A549 (cell line): ENCODE data around the gene DYNC1I2.

Source experiments
- CTCF ChIP-seq: fragments of >200 bp; sonication (Bioruptor Twin); formaldehyde crosslinking; IDR thresholded peaks from 3 replicates; pipeline ENCODE4 v1.5.1; 2016
- MAZ ChIP-seq: fragments of 150-350 bp; IDR thresholded peaks from 2 replicates; pipeline ENCODE4 v1.6.1; 2014; ENCODE audit warnings: antibody characterized with exemption, low read depth, low read length, borderline replicate concordance
- POLR2A ChIP-seq: IDR thresholded peaks from 2 replicates; pipeline ENCODE4 v1.6.1; 2012; ENCODE audit warnings: mild to moderate bottlenecking, low read length
- POLR2AphosphoS2 ChIP-seq: conservative IDR thresholded peaks from 2 replicates; pipeline ENCODE4 v1.6.1; 2012; ENCODE audit warnings: low read length, improper control_type of control experiment, inconsistent platforms
- RAD21 ChIP-seq, 2 experiments: fragments of >200 bp in 1 of 2; sonication (Bioruptor Twin) in 1 of 2; formaldehyde crosslinking in 1 of 2; IDR thresholded peaks in 1 of 2; conservative IDR thresholded peaks in 1 of 2; 2 replicates in 1 of 2; 3 replicates in 1 of 2; pipeline ENCODE4 v1.6.1; 2012 to 2018; ENCODE audit warnings: inconsistent platforms in 1 of 2
- RCOR1 ChIP-seq: fragments of 150-350 bp; IDR thresholded peaks from 2 replicates; pipeline ENCODE4 v1.6.1; 2014; ENCODE audit warnings: antibody characterized with exemption, low read length, low read depth

- TF ChIP-seq POLR2AphosphoS2 (no peak), CTCF (no peak), MAZ (no peak), POLR2A (no peak), RAD21 (conservative IDR thresholded peaks at IDR 0.05 in 1 of 2, IDR thresholded peaks at IDR 0.05 in 1 of 2) (no peak), RCOR1 (no peak)
These were observed 24.1 kb downstream of the DYNC1I2 start for GRCh38 chr2:171711351-171711750.
